Activated CD8-positive, alpha-beta T cell treated with anti-CD3 and anti-CD28 coated beads, Interleukin-2, amount 10 ng/mL, durations not matched to agents 7 days and 5 days (primary cell): ENCODE results near the gene FAM9A. TPM values are rescaled to one million over a fixed set of nuclear protein-coding genes. Genes with fewer than 3 reads are reported as not detected.
"Not testable (repeated sequence)": the region's sequence is repeated elsewhere in the genome, so short reads cannot be mapped to it uniquely, and the experiment has no call there.

ENCODE experiments used
- ATAC-seq: fragments of 150-1000 bp; cut with Tn5 transposase; one replicate; pipeline ENCODE4 v1.10.0; 2021; ENCODE audit warnings: moderate library complexity
- CTCF ChIA-PET: fragments of 350-600 bp; sonication (Branson Sonifier 250); formaldehyde crosslinking; loops from one replicate; lab custom pipeline; 2021; ENCODE audit warnings: antibody characterized with exemption; lab: Charles Lee
- POLR2A ChIA-PET: fragments of 350-600 bp; sonication (Branson Sonifier 250); formaldehyde crosslinking; loops from one replicate; lab custom pipeline; 2021; ENCODE audit warnings: antibody characterized with exemption; lab: Charles Lee
- DNase-seq: peaks from one replicate; pipeline ENCODE4 v3.0.0-alpha.2; 2020
- H3K27ac Mint-ChIP-seq: one replicate; pipeline ENCODE4 v1.8.0; 2021; ENCODE audit warnings: mild to moderate bottlenecking, mixed read lengths
- H3K27me3 Mint-ChIP-seq: one replicate; pipeline ENCODE4 v1.8.0; 2021; ENCODE audit warnings: low read depth, mixed read lengths
- H3K36me3 Mint-ChIP-seq: one replicate; pipeline ENCODE4 v1.8.0; 2021; ENCODE audit warnings: low read depth, mixed read lengths
- H3K4me1 Mint-ChIP-seq: one replicate; pipeline ENCODE4 v1.8.0; 2021; ENCODE audit warnings: low read depth, mixed read lengths
- H3K4me3 Mint-ChIP-seq: one replicate; pipeline ENCODE4 v1.8.0; 2021; ENCODE audit warnings: mild to moderate bottlenecking, mixed read lengths
- H3K9me3 Mint-ChIP-seq: one replicate; pipeline ENCODE4 v1.8.0; 2022; ENCODE audit warnings: mixed read lengths; ENCODE audit not compliant: insufficient read depth
- total RNA-seq, 2 experiments: library from RNA; stranded (reverse); gene quantifications; one replicate each; pipeline ENCODE4 v1.2.3, GENCODE V29; 2021

The FAM9A gene
- total RNA-seq, 2 experiments from 2014 or later, result not detected

DNA sequence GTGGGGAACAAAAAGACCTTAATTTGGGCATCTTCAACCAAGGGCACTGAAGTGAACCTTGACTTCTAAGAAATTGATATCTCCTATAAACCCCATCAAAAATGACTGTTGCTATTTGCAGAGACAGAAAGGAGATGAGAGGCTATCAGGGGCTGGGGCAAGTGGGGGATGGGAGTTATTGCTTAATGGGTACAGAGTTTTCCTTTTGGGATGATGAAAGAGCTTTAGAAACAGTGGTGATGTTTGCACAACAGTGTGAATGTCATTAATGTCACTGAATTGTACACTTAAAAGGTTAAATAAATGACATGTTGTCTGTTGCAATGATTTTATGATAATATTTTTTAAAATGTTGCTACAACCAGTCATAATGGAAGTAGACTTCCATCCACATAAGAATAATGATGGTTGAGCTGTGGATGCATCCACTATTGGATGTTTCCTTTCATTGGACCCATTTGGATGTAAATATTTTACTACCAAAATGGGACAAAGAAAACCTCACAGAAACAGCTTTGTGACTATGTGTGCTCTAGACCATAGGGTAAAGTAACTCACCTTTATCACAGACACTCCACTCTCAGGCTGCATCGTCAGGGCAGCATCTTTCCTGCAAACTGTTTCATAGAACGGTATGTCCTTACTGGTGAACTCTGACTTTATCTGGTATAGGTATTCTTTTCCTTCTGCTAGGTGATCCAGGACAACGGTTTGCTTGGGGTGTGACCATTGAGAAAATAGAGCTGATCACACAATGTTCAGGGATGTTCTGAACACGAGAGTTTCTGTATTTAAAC lies 31.6 kb upstream of the FAM9A start:
- ChIA-PET POLR2A (no interaction called here), CTCF (no interaction called here)
- Mint-ChIP-seq H3K27me3 (peaks cover 10% of the 10 kb centered on the region), H3K9me3 (no peaks in the 10 kb centered on the region), H3K36me3 (no peaks in the 10 kb centered on the region), H3K4me3 (no peak overlapping the region), H3K27ac (no peak overlapping the region), H3K4me1 (no peaks in the 10 kb centered on the region)
- ATAC-seq, result no peak
- no peak for DNase-seq

DNA sequence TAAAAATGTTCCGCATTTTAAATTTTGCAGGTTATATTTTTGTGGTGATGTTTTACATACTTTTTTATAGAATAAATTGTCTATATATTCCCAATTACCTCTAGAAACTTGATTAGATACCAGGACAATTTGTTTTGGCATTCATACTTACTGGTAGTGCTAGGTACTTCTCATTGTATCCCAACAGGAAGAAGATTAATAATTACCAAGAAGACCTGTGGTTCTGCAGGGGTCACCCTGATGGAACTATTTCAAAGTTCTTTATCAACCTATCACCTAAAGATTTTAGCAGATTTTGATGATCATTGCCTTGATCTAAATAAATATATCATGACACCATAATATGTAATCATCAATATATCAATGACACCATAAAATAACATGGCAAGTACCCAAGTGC lies 22.5 kb upstream of the FAM9A start:
- ATAC-seq, result no peak
- ChIA-PET CTCF (no interaction called here), POLR2A (no interaction called here)
- no peaks in the 10 kb centered on the region for H3K36me3 Mint-ChIP-seq
- peaks cover 17% of the 10 kb centered on the region for H3K27me3 Mint-ChIP-seq
- no peak for DNase-seq
- H3K4me3 Mint-ChIP-seq, result no peak overlapping the region
- no peak overlapping the region for H3K27ac Mint-ChIP-seq
- H3K4me1 Mint-ChIP-seq, result no peaks in the 10 kb centered on the region
- no peaks in the 10 kb centered on the region for H3K9me3 Mint-ChIP-seq

DNA sequence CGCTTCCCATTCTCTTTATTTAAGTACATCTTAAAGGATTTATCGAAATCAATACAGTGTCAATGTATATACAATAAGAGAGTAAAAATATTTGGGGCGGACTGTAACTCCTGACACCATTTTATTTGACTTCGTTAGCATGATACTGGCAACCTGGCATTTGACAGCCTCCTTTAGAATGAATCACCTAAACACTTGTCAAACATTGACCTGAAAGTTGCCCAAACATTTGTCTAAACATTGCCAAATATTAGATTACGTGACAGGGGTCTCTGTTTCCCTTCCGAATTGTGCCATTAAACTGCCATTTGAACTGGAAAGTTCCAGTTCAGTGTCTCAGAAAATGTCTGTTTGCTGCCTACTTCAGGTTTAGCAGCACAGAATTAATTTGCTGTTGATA lies 20.8 kb upstream of the FAM9A start:
- no peak for DNase-seq
- ChIA-PET POLR2A (no interaction called here), CTCF (no interaction called here)
- Mint-ChIP-seq H3K4me3 (no peak overlapping the region), H3K27ac (no peak overlapping the region), H3K36me3 (no peaks in the 10 kb centered on the region), H3K27me3 (peaks cover 17% of the 10 kb centered on the region), H3K9me3 (no peaks in the 10 kb centered on the region), H3K4me1 (no peaks in the 10 kb centered on the region)
- no peak for ATAC-seq

DNA sequence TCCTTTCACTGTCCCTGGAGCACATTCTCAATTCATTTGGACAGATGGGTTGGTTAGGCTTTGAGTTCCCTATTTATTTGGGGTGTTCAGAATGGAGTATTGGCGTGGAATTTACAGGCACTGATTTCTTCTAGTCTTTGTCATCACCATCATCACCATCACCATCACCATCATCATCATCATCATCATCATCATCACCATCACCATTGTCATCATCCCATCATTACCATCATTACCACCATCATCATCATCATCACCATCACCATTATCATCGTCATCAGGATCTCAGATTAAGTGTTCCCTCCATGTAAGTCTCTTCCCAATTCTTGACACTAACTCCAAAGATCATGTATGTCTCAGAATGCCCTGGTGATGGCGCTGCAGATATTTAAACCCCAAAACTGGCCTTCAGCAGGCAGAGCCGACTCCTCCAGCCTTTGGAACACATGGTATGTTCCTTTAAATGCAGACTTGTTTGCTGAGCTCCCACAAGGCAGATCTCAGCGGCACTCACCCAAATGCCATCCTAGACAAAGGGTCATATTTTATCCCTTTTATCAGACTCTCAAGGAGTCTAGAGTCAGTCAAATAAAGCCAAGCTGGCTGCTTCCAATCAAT lies 19.8 kb upstream of the FAM9A start:
- Mint-ChIP-seq H3K27ac (no peak overlapping the region), H3K27me3 (peaks cover 10% of the 10 kb centered on the region), H3K36me3 (no peaks in the 10 kb centered on the region), H3K4me3 (no peak overlapping the region), H3K4me1 (no peaks in the 10 kb centered on the region), H3K9me3 (no peaks in the 10 kb centered on the region)
- DNase-seq, result no peak
- ChIA-PET CTCF (no interaction called here), POLR2A (no interaction called here)
- no peak for ATAC-seq

DNA sequence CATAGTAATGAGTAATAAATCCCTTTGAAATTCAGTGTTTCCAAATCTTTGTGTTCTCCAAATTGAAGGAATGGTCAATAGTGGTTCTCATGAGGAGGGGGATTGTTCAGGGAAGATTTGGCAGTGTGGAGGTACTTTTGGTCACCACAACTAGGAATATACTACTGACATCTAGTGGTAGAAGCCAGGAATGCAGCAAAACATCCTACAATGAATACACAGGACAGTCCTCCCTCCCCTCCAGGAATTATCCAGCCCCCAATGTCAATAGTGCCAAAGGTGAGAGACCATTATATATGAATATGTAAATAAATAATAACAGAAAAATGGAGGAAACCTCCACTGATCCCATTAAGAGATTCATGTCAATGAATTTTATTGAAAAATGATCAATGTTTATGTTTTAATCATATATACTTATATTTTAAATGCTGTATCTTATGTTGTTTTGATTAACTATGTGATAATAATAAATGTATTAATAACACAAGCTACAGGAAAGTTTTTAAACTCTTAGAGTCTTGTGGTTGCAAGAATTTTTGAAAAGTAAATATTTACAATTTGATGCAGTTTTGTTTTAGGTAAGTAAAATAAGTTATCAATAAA lies 14.4 kb upstream of the FAM9A start:
- peak; percentile 30 for DNase-seq
- H3K4me3 Mint-ChIP-seq, result no peak overlapping the region
- no peaks in the 10 kb centered on the region for H3K36me3 Mint-ChIP-seq

DNA sequence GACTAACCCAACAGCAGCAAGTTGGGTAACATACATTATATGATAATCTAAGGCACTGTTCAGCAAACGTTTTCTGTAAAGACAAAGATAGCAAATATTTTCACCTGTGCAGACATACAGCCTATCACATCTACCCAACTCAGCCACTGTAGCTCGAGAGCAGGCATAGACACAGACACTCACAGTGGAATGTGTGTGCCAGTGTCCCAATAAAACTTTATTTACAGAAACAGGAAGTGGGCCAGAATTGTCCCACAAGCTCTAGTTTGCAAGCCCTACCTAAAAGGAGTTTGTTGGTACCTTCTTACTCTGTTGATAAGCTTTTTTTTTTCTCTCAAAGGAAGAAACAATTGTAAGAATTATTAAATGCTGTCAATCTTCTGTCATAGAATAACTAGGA lies 11.9 kb upstream of the FAM9A start:
- ChIA-PET POLR2A (no interaction called here), CTCF (interaction anchor here (0.7 kb wide), 1 partner anchor 641 kb away, joined by 3 read pairs; no protein-coding TSS in a partner anchor)
- Mint-ChIP-seq H3K36me3 (no peaks in the 10 kb centered on the region), H3K9me3 (no peaks in the 10 kb centered on the region), H3K4me3 (no peak overlapping the region), H3K27me3 (no peaks in the 10 kb centered on the region), H3K4me1 (no peaks in the 10 kb centered on the region), H3K27ac (no peak overlapping the region)
- DNase-seq (no peak), ATAC-seq (no peak)

More for the DNA sequence above, 14.4 kb upstream of the FAM9A start:
- no peak for ATAC-seq
- POLR2A ChIA-PET, result no interaction called here
- Mint-ChIP-seq H3K4me1 (no peaks in the 10 kb centered on the region), H3K9me3 (no peaks in the 10 kb centered on the region), H3K27me3 (no peaks in the 10 kb centered on the region), H3K27ac (no peak overlapping the region)
- CTCF ChIA-PET, result interaction anchor here (1.3 to 1.4 kb wide), 2 partner anchors 25 to 73 kb away, joined by 3 to 6 read pairs; no protein-coding TSS in a partner anchor

DNA sequence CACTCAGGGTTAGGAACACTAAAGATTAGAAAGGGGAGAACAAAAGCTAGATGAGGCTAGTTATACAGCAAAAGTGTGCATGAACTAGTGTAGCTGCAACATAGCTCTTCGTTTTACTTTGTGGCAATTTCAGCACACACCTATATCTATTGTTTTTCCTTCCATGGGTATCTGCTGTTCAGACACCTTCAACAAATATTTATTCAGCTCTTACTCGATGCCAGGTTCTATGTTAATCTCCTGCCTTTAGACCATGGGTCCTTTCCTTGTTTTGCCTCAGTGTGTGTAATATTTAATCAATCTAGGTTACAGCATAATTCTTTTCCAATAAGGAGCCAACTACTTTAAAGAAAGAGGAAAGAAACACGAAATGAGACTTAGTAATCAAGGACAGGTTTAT lies 10.4 kb upstream of the FAM9A start:
- H3K36me3 Mint-ChIP-seq, result no peaks in the 10 kb centered on the region
- ChIA-PET CTCF (no interaction called here), POLR2A (no interaction called here)
- ATAC-seq (no peak), DNase-seq (no peak)
- no peaks in the 10 kb centered on the region for H3K4me1 Mint-ChIP-seq
- no peaks in the 10 kb centered on the region for H3K9me3 Mint-ChIP-seq
- H3K27me3 Mint-ChIP-seq, result peaks cover 3% of the 10 kb centered on the region
- no peak overlapping the region for H3K4me3 Mint-ChIP-seq
- H3K27ac Mint-ChIP-seq, result no peak overlapping the region

DNA sequence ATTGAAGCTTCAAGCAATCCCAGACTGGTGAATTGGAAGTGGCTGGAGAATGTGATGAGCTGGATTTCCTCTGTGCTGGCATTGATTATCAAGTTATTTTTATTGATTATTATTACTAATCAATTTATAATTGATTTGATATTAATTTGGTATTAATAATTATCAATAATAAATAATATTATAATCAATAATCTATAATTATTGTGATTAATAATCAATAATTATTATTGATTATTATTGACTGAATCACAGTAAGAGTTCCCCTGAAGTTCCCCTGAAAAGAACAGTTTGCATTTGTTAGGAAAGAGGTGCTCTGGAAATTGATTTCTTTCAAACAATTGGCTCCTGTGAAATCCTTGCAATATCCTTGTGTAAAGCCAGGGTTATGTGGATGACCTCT lies 7.5 kb upstream of the FAM9A start:
- Mint-ChIP-seq H3K27ac (no peak overlapping the region), H3K4me1 (no peaks in the 10 kb centered on the region), H3K36me3 (no peaks in the 10 kb centered on the region), H3K27me3 (peaks cover 3% of the 10 kb centered on the region), H3K9me3 (no peaks in the 10 kb centered on the region), H3K4me3 (no peak overlapping the region)
- ChIA-PET CTCF (no interaction called here), POLR2A (no interaction called here)
- ATAC-seq (no peak), DNase-seq (no peak)

DNA sequence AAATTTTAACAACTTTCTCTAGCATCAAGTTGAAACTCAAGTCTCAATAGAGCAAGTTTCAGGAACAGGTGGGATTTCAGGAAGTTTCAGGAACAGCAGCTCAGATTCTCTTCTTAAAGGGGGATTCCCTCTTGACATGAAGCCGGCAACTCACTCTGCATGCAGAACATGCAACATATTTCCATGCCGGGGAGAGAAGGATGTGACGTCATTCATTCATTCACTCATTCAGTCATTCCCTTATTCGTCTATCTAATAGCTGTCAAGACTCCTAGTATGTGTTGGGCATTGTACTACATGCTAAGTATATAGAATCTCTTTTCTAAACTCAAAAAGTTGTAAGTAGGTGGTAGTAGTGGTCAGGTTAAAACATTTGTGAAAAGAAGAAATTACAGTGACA lies 4.8 kb upstream of the FAM9A start:
- no peak for ATAC-seq
- H3K27me3 Mint-ChIP-seq, result peaks cover 3% of the 10 kb centered on the region
- H3K9me3 Mint-ChIP-seq, result no peaks in the 10 kb centered on the region
- no peak overlapping the region for H3K27ac Mint-ChIP-seq
- H3K36me3 Mint-ChIP-seq, result no peaks in the 10 kb centered on the region
- H3K4me1 Mint-ChIP-seq, result no peaks in the 10 kb centered on the region
- DNase-seq, result no peak
- POLR2A ChIA-PET, result no interaction called here
- no peak overlapping the region for H3K4me3 Mint-ChIP-seq
- CTCF ChIA-PET, result no interaction called here

DNA sequence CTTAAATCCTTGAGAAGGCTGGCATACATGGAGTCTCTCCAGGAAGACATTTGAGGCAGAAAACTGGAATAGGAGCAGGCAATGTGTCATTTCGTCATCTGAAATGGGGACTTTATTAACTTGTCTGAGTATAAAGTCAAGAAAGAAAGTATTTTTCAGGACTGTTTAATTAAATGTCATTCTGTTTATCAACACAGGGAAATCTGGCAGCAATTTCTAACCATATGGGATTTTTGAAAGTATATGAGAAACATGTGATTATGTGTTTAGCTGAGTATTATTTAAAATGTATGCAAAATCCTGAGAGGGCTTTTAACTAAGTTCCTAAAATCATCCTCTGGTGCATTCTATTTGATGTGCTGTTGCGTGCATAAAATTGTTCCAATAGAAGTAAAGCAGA lies 3.9 kb upstream of the FAM9A start:
- H3K4me3 Mint-ChIP-seq, result no peak overlapping the region
- no peak overlapping the region for H3K27ac Mint-ChIP-seq
- ChIA-PET POLR2A (no interaction called here), CTCF (no interaction called here)
- no peaks in the 10 kb centered on the region for H3K36me3 Mint-ChIP-seq
- no peak for DNase-seq
- peaks cover 3% of the 10 kb centered on the region for H3K27me3 Mint-ChIP-seq
- no peak for ATAC-seq
- H3K4me1 Mint-ChIP-seq, result no peaks in the 10 kb centered on the region
- no peaks in the 10 kb centered on the region for H3K9me3 Mint-ChIP-seq

DNA sequence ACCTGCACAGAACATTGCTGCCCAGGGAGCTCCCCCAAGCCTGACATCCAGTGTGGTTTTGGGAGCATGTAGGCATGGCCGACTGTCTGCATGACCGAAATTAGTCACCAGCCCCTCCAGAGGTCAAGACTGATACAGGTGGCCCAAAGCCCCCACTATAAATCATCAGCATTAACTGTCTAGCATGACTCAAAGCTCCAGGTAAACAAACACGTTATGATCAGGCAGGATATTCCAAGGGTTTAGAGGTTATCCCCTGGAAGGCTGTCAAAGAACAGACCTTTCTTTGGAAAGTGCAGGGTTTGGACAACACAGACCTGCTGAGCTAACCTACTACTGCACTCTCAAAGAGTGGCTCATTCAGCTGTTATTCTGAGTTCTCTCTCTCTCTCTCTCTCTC lies 2.1 kb upstream of the FAM9A start:
- peaks cover 3% of the 10 kb centered on the region for H3K27me3 Mint-ChIP-seq
- ChIA-PET CTCF (no interaction called here), POLR2A (no interaction called here)
- H3K36me3 Mint-ChIP-seq, result no peaks in the 10 kb centered on the region
- no peaks in the 10 kb centered on the region for H3K4me1 Mint-ChIP-seq
- no peak overlapping the region for H3K27ac Mint-ChIP-seq
- DNase-seq (no peak), ATAC-seq (no peak)
- no peaks in the 10 kb centered on the region for H3K9me3 Mint-ChIP-seq
- no peak overlapping the region for H3K4me3 Mint-ChIP-seq

DNA sequence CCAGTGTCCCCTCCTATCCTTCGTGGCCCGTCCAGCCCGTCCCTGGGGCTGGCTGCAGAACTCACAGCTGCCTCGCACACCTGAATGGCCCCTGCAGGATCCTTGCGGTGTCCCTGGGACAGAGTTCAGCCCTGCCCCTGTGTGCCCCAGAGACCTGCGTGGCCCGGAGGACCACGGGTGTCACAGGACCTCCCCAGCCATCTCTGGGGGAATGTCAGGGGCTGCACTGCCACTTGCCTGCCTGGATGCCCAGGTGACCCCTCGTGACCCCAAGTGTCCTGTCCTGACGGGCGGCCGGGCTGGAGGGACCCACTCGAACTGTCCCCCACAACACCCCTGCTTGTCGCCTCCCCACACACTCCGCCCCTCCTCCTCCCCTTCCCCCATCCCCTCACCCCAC lies 832 bp downstream of the FAM9A start:
- H3K27ac Mint-ChIP-seq, CTCF ChIA-PET, H3K9me3 Mint-ChIP-seq, ATAC-seq, H3K4me3 Mint-ChIP-seq, DNase-seq, POLR2A ChIA-PET, H3K27me3 Mint-ChIP-seq, H3K4me1 Mint-ChIP-seq, H3K36me3 Mint-ChIP-seq: not testable (repeated sequence)
